Stomach smooth muscle (tissue), 2 donors: Measurements from ENCODE around the gene CEP131.

Source experiments
- H3K27ac ChIP-seq: one replicate; pipeline ENCODE4 v1.7.0; 2013; ENCODE audit warnings: mild to moderate bottlenecking, low read length, inconsistent platforms
- H3K27me3 ChIP-seq, 2 donors: one replicate each; pipeline ENCODE4 v1.7.0; 2013; ENCODE audit warnings: low read length in 2 of 2; ENCODE audit not compliant: insufficient read depth in 2 of 2, control insufficient read depth in 1 of 2
- H3K36me3 ChIP-seq, 2 donors: one replicate each; pipeline ENCODE4 v1.7.0; 2013; ENCODE audit warnings: low read length in 2 of 2; ENCODE audit not compliant: control insufficient read depth in 2 of 2, insufficient read depth in 2 of 2
- H3K4me1 ChIP-seq: one replicate; pipeline ENCODE4 v1.7.0; 2013; ENCODE audit warnings: low read length; ENCODE audit not compliant: control insufficient read depth, insufficient read depth
- H3K4me3 ChIP-seq, 2 donors: one replicate each; pipeline ENCODE4 v1.7.0; 2013; ENCODE audit warnings: low read length in 2 of 2
- H3K9ac ChIP-seq, 2 donors: one replicate each; pipeline ENCODE4 v1.7.0; 2013; ENCODE audit warnings: low read length in 2 of 2, mild to moderate bottlenecking in 1 of 2
- H3K9me3 ChIP-seq, 2 donors: one replicate each; pipeline ENCODE4 v1.7.0; 2013; ENCODE audit warnings: low read length in 2 of 2; ENCODE audit not compliant: control insufficient read depth in 2 of 2
- donor health status: healthy.
- donor health status: Pancreatic carcinoma.

Gene CEP131

DNA sequence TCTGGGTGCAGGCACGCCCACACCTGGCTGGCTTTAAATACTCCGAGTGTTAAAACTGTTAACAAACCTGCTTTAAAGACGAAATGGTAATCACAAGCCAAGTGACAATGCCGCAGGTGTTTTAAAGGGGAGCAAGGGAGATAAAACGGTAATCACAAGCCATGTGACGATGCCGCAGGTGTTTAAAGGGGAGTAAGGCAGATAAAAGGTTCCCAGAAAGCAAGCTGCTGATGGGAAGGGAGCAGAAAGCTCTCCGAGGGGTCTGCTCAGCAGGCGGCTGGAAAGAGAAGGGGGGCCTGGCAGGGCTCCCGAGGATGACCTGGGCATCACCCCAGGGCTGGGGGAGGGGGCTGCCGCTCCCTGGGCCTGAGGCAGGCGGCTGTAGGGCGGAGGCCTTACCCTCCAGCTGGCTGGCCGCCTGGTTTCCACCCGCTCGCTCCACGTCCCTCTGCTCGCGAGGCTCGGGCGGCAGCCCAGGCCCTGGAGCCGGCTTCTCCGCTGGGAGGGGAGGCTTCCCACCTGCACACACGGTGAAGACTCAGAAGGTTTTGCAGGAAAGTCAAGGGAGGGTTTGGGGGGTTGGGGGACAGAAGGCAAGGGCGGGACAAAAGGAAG lies 28.4 kb upstream of the CEP131 start:
- peaks cover 7 to 8% of the 10 kb centered on the region in 2 donors for H3K36me3 ChIP-seq
- no peak overlapping the region for H3K27ac ChIP-seq
- no peak overlapping the region for H3K9ac ChIP-seq

DNA sequence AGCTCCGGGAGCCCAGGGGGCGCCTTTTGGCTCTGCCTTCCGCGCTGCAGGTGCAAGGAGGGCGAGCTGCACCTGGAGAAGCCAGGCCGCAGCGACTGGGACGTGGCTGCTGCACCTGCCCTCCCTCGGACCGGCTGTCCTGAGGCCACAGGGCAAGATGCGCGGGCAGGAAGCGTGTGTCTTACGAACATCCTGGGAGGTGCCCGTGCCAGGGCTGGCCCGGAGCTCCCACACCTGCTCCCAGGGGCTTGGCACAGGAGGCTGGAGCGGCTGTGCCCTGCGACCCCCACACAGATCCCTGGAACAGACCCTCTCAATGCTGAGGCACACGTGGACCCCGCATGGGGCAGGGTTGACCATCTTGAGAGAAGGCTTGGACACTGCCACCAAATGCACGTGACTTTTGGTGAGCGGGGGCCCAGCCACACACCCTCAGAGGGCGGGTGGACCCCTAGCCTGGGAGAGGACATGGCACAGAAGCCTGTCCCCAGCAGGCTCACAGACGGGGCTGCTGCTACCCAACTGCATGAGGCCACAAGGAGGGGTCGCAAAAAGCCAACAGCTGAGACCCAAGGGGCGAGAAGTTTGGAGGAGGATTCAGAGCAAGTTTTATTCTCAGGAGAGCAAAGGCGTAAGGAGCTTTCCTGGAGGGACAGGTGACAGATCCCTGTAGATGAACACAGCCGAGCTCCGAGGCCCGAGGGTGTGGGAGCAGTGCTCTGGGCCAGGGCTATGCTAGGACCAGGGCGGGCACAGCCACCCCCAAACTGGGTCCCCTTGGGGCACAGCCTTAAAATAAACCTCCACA lies 27.7 kb upstream of the CEP131 start:
- Histone ChIP-seq H3K27ac (no peak overlapping the region), H3K9ac (no peak overlapping the region), H3K36me3 (peaks cover 7 to 8% of the 10 kb centered on the region in 2 donors)

More for the DNA sequence above, 28.4 kb upstream of the CEP131 start:
- H3K27me3 ChIP-seq = no peaks in the 10 kb centered on the region
- H3K9me3 ChIP-seq = no peaks in the 10 kb centered on the region
- no peak overlapping the region for H3K4me3 ChIP-seq
- peaks cover 16% of the 10 kb centered on the region for H3K4me1 ChIP-seq

GRCh38 chr17:81249223-81250040 lies 26.7 kb upstream of the CEP131 start:
- no peak overlapping the region for H3K27ac ChIP-seq
- H3K9me3 ChIP-seq = no peaks in the 10 kb centered on the region

More for the DNA sequence above, 27.7 kb upstream of the CEP131 start:
- Histone ChIP-seq H3K9me3 (no peaks in the 10 kb centered on the region), H3K27me3 (no peaks in the 10 kb centered on the region), H3K4me1 (peaks cover 10% of the 10 kb centered on the region), H3K4me3 (no peak overlapping the region)

GRCh38 chr17:81248649-81249048 lies 25.9 kb upstream of the CEP131 start:
- Histone ChIP-seq H3K36me3 (peaks cover 7 to 8% of the 10 kb centered on the region in 2 donors), H3K4me3 (no peak overlapping the region), H3K9ac (no peak overlapping the region), H3K4me1 (no peaks in the 10 kb centered on the region), H3K27me3 (no peaks in the 10 kb centered on the region), H3K27ac (no peak overlapping the region), H3K9me3 (no peaks in the 10 kb centered on the region)

More at GRCh38 chr17:81249223-81250040, 26.7 kb upstream of the CEP131 start:
- Histone ChIP-seq H3K27me3 (no peaks in the 10 kb centered on the region), H3K36me3 (peaks cover 7 to 8% of the 10 kb centered on the region in 2 donors), H3K4me1 (peaks cover under 1% of the 10 kb centered on the region), H3K9ac (no peak overlapping the region), H3K4me3 (no peak overlapping the region)

DNA sequence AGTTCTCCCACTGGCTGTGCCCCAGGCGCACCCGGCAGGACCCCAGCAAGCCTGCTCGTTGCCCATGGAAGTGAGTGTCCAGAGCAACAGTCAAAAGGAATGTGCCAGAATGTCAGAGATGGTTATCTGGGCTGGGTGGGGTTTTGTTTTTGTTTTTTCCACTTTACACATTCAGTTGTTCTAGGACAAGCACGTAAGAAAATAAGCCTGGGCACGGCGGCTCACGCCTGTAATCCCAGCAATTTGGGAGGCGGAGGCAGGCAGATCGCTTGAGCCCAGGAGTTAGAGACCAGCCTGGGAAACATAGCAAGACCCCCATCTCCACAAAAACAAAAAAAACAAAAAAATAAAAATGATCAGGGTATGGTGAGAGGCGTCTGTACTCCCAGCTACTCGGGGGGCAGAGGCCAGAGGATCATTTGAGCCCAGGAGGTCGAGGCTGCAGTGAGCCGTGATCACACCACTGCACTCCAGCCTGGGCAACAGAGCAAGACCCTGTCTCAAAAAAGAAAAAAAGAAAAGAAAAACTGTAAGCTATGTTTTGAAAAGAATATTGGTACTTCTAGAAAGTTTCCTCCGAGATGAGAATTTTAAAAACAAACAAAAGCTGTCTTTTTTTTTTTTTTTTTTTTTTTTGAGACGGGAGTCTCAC lies 24.7 kb upstream of the CEP131 start:
- no peaks in the 10 kb centered on the region for H3K27me3 ChIP-seq
- H3K4me1 ChIP-seq = peaks cover 3% of the 10 kb centered on the region
- H3K9ac ChIP-seq = no peak overlapping the region
- H3K36me3 ChIP-seq = peaks cover 7 to 8% of the 10 kb centered on the region in 2 donors
- no peaks in the 10 kb centered on the region for H3K9me3 ChIP-seq
- H3K27ac ChIP-seq = no peak overlapping the region
- H3K4me3 ChIP-seq = no peak overlapping the region

- H3K27ac ChIP-seq = no peak overlapping the region
- peaks cover 7 to 8% of the 10 kb centered on the region in 2 donors for H3K36me3 ChIP-seq
- no peak overlapping the region for H3K9ac ChIP-seq
- no peaks in the 10 kb centered on the region for H3K9me3 ChIP-seq
- no peaks in the 10 kb centered on the region for H3K27me3 ChIP-seq
- H3K4me1 ChIP-seq = peaks cover 3% of the 10 kb centered on the region
- no peak overlapping the region for H3K4me3 ChIP-seq
These were observed 24.0 kb upstream of the CEP131 start for GRCh38 chr17:81246679-81247338.

- no peak overlapping the region for H3K9ac ChIP-seq
- no peak overlapping the region for H3K27ac ChIP-seq
- no peaks in the 10 kb centered on the region for H3K9me3 ChIP-seq
- H3K4me1 ChIP-seq = peaks cover 3% of the 10 kb centered on the region
- H3K27me3 ChIP-seq = no peaks in the 10 kb centered on the region
- no peak overlapping the region for H3K4me3 ChIP-seq
- H3K36me3 ChIP-seq = peaks cover 7 to 8% of the 10 kb centered on the region in 2 donors
These were observed 23.5 kb upstream of the CEP131 start for GRCh38 chr17:81246343-81246670.

GRCh38 chr17:81245665-81246342 lies 23.0 kb upstream of the CEP131 start:
- Histone ChIP-seq H3K36me3 (peaks cover 7 to 8% of the 10 kb centered on the region in 2 donors), H3K9ac (no peak overlapping the region), H3K9me3 (no peaks in the 10 kb centered on the region), H3K4me1 (peaks cover 6% of the 10 kb centered on the region), H3K27ac (no peak overlapping the region), H3K27me3 (no peaks in the 10 kb centered on the region), H3K4me3 (no peak overlapping the region)

- Histone ChIP-seq H3K4me1 (peaks cover 11% of the 10 kb centered on the region), H3K4me3 (no peak overlapping the region), H3K36me3 (peaks cover 5 to 7% of the 10 kb centered on the region in 2 donors), H3K27ac (no peak overlapping the region), H3K9me3 (no peaks in the 10 kb centered on the region), H3K9ac (no peak overlapping the region), H3K27me3 (no peaks in the 10 kb centered on the region)
These were observed 22.4 kb upstream of the CEP131 start for GRCh38 chr17:81245024-81245664.
